AG10803 (cell line): ENCODE measurements around the gene COMMD10.

Experiments used
- DNase-seq: peaks from one replicate; pipeline ENCODE4 v3.0.0; 2010; ENCODE audit warnings: low read depth
- H3K4me3 ChIP-seq: 2 replicates; pipeline ENCODE4 v1.5.1; 2011; ENCODE audit warnings: mild to moderate bottlenecking, low read length, control low read depth
- TF ChIP-seq, protein P1 (sequence below): conservative IDR thresholded peaks from 2 replicates; pipeline ENCODE4 v1.5.1; 2011; ENCODE audit warnings: mild to moderate bottlenecking, low read length, control low read depth, inconsistent platforms

COMMD10 gene

DNA sequence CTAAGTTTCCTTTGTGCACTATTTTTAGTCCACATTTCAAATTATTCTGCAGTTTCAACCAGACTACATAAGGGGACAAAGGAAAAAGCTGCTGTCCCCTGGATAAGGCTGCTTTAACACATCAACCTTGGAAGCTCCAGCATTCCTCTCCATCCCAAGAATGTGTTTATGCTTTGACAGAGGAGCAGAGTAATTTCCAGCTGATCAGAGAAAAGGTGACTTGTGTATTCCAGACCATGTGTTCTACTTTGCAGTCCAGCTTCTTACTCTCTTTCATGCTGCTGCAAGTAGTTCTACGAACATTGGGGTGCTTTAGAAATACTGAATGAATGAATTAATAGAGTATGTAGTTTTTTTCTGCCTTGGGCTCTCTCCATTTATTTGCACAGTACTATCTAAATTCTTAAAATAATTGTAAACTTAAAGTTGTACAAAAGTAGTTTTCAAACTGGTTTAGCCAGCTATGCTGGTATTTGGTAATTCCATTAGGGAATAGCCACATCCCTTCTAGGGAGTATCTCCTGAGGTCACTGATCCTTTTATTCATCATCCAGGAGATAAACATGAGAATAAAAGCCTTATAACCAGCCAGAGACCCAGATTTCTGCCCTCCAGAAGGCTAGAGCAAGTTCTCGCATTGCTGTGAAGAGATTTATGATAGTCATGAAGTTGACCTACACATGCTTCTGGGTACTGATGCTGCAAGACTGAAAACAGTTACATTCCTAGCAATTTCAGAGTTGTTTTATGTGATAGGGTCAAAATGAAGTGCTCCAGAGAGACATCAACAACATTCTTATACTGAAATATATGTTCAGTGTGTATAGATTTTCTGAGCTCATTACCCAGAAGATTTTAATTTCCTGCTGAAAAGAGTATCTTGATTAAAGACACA lies 215.2 kb downstream of the COMMD10 start:
- TF ChIP-seq, protein P1, sequence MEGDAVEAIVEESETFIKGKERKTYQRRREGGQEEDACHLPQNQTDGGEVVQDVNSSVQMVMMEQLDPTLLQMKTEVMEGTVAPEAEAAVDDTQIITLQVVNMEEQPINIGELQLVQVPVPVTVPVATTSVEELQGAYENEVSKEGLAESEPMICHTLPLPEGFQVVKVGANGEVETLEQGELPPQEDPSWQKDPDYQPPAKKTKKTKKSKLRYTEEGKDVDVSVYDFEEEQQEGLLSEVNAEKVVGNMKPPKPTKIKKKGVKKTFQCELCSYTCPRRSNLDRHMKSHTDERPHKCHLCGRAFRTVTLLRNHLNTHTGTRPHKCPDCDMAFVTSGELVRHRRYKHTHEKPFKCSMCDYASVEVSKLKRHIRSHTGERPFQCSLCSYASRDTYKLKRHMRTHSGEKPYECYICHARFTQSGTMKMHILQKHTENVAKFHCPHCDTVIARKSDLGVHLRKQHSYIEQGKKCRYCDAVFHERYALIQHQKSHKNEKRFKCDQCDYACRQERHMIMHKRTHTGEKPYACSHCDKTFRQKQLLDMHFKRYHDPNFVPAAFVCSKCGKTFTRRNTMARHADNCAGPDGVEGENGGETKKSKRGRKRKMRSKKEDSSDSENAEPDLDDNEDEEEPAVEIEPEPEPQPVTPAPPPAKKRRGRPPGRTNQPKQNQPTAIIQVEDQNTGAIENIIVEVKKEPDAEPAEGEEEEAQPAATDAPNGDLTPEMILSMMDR, result no peak
- DNase-seq, result peak; percentile 54
- no peak overlapping the region for H3K4me3 ChIP-seq

DNA sequence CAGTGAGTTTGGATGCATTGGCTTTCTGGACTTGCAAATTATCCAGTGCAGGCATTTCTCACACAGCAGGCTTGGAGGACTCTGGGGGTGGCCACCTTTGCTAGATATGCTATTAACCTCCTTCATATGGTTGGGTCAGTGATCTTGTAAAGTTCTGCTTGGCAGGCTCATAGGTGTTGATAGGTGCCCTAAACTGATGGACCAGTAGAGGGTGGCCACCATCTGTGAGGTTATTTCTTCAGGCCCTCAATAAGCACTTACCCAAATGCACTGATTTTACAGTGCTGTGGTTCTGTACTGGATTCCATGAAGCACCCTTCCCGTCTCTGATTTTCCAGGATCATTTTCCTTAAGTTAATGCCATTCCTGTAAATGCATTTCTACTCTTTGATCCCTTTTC lies 216.3 kb downstream of the COMMD10 start:
- H3K4me3 ChIP-seq, result no peak overlapping the region
- TF ChIP-seq, protein P1, result no peak
- no peak for DNase-seq

DNA sequence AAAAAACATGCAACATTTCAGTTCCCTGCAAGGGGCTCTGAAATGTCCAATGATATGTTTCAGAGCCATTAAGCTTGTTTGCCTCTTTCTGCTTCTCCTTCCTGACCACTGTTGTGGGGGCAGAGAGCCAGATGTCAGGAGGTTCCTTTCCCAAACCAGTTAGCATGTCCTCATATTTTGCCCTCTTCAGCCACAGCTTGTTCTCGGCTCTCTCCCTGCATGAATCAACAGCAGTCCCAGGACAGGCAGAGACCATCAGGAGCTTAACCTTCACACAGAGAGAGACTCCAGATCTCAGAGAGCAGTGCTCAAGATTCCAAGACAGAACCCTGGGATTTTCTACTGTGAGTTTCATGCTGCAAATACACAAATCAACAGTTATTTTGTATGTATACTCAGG lies 218.5 kb downstream of the COMMD10 start:
- DNase-seq, result no peak
- H3K4me3 ChIP-seq, result no peak overlapping the region
- TF ChIP-seq, protein P1, result no peak

DNA sequence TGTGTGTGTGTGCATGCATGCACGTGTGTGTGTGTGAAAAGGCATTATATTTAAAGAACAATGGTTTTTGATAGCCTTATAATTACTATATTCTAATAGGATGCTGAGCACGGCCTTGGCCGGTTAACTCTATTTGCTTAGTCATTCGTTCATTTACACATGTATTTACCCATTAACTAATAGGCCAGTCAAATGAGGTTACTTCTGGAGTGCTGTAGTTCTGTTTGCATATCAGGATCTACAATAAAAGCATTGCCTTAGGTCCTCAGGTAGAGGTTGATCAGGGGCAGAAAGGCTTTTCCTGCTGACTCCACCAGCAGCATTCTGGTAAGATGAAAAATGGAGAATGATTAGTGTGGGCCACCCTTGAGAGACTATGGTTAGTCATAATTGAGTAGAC lies 219.0 kb downstream of the COMMD10 start:
- DNase-seq, result no peak
- no peak overlapping the region for H3K4me3 ChIP-seq
- TF ChIP-seq, protein P1, result no peak

DNA sequence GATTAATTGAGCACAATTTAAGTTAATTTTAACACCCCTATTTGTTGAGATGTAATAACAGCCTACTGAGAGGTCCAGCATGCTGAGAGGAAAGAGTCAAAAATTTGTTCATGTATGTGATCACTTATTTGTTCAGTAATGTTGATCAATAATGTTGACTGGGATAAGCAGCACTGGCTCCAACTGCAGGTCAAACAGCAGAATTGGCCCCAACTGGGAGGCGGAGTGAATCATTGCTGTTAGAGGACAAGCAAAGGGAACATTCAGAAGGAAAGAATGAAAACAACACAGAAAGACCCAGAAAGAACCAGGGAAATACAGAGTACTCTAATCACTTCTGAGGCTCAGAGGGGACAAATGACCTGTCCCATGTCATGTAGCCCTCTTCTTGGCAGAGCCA lies 221.1 kb downstream of the COMMD10 start:
- TF ChIP-seq, protein P1, result no peak
- no peak overlapping the region for H3K4me3 ChIP-seq

DNA sequence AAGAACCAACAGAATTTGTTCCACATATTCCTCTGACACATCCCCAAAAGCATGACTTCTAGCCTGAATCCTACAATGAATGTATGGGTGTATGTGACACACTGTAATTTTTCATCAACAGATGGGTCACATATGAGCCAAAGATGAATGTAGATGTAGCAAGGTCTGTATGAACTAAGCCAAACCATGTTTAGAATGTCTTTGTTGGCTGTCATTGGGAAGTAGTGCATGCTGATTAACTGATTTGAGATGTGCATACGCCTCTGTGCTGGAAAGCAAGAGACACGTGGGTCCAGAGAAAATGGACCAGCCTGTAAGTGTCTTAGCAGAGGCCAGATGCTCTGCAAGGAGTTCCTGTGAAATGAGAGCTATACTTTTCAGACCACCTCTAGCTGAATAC lies 222.0 kb downstream of the COMMD10 start:
- peak; percentile 20 for DNase-seq
- no peak overlapping the region for H3K4me3 ChIP-seq
- TF ChIP-seq, protein P1, result no peak

More for the DNA sequence above, 221.1 kb downstream of the COMMD10 start:
- DNase-seq, result no peak

DNA sequence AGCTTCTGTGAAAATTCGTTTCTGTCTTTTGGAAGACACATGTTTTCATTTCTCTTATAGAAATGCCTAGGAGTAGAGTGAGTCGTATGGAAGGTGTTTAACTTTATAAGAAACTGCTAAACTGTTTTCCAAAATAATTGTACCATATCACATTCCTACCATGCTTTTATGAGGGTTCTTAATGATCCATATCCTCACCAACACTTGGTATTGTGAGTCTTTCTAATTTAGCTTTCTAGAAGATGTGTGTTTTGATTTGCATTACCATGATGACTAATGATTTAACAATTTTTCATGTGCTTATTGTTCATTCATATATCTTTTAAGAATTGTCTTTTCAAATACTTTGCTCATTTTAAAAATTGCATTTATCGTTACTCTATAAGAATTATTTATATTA lies 223.6 kb downstream of the COMMD10 start:
- no peak for DNase-seq
- TF ChIP-seq, protein P1, result no peak

More for the DNA sequence above, 223.6 kb downstream of the COMMD10 start:
- no peak overlapping the region for H3K4me3 ChIP-seq
